K562 (cell line): Measurements from ENCODE around the gene TYRO3. TPM values are rescaled to one million over a fixed set of nuclear protein-coding genes. Genes with fewer than 3 reads are reported as not detected.

ENCODE experiments used
- ATAC-seq: fragments of 200-7000 bp; cut with Tn5 transposase; 3 replicates; pipeline ENCODE4 v1.9.1; 2020; ENCODE audit warnings: moderate library complexity
- BruUV-seq: library from RNA; stranded (reverse); fragments of 400-500 nt; replicated peaks from 2 replicates; lab custom pipeline; 2021; lab: Mats Ljungman, UMichigan
- CTCF ChIA-PET: fragments of 300-600 bp; formaldehyde crosslinking; extraction: SDS; loops from one replicate; lab custom pipeline; 2021; ENCODE audit warnings: low intra/inter-chr PET ratio; lab: Yijun Ruan, JAX
- POLR2A ChIA-PET: fragments of 300-600, 350-650 bp; sonication (Branson Sonifier 250); formaldehyde crosslinking; extraction: SDS; loops from one replicate; lab custom pipeline; 2021; ENCODE audit warnings: antibody characterized with exemption, inconsistent platforms; lab: Yijun Ruan, JAX
- DNase-seq, 4 experiments: peaks; one replicate each; pipeline versions ENCODE4 v3.0.0 to v3.0.0-alpha.2; 2011 to 2018; ENCODE audit warnings: low spot score in 3 of 4, mixed read lengths in 3 of 4; ENCODE audit errors: extremely low read depth in 1 of 4
- FAIRE-seq: peaks from 2 replicates; lab custom pipeline; 2011; peaks lifted over from hg19 to GRCh38; lab: Jason Lieb, UNC
- H2AFZ ChIP-seq: 2 replicates; pipeline ENCODE4 v1.6.0; 2011; ENCODE audit warnings: low read depth, low read length, control low read depth, inconsistent platforms
- H3K27ac ChIP-seq: fragments of 200-600 bp; 3 replicates; pipeline ENCODE4 v1.8.0; 2011; ENCODE audit warnings: low read depth, mild to moderate bottlenecking, control low read depth, inconsistent platforms, low read length, moderate library complexity, mixed read lengths; ENCODE audit errors: extremely low read depth
- H3K27me3 ChIP-seq, 2 experiments: fragments of 300-600 bp in 1 of 2; 2 replicates in 1 of 2; 3 replicates in 1 of 2; pipeline versions ENCODE4 v1.6.0 to v1.8.0; 2011; ENCODE audit warnings: inconsistent platforms in 2 of 2, low read length in 2 of 2, mild to moderate bottlenecking in 1 of 2, mixed read lengths in 1 of 2, moderate library complexity in 1 of 2; ENCODE audit not compliant: control insufficient read depth in 2 of 2, insufficient read depth in 2 of 2
- H3K36me3 ChIP-seq: fragments of 300-600 bp; 3 replicates; pipeline ENCODE4 v1.8.0; 2011; ENCODE audit warnings: mild to moderate bottlenecking, low read length, inconsistent platforms; ENCODE audit not compliant: control insufficient read depth, insufficient read depth
- H3K4me1 ChIP-seq, 2 experiments: fragments of 200-600 bp in 1 of 2; replicated peaks in 1 of 2; 2 replicates in 1 of 2; 3 replicates in 1 of 2; pipeline versions ENCODE4 v1.5.1 to v1.8.0; 2011; ENCODE audit warnings: inconsistent platforms in 2 of 2, low read length in 2 of 2, mild to moderate bottlenecking in 1 of 2, mixed read lengths in 1 of 2, moderate library complexity in 1 of 2; ENCODE audit not compliant: control insufficient read depth in 2 of 2, insufficient read depth in 2 of 2
- H3K4me2 ChIP-seq: 2 replicates; pipeline ENCODE4 v1.6.1; 2011; ENCODE audit warnings: low read length, control low read depth, inconsistent platforms, mixed read lengths; ENCODE audit not compliant: insufficient read depth
- H3K4me3 ChIP-seq: fragments of 200-600 bp; sonication (generic), shearing (Covaris generic); 2 replicates; pipeline ENCODE4 v1.5.1; 2016; ENCODE audit warnings: control low read depth, inconsistent platforms
- H3K79me2 ChIP-seq: fragments of 200-600 bp; 3 replicates; pipeline ENCODE4 v1.8.0; 2011; ENCODE audit warnings: low read length, inconsistent platforms; ENCODE audit not compliant: control insufficient read depth, insufficient read depth
- H3K9ac ChIP-seq, 2 experiments: 2 replicates each; pipeline versions ENCODE4 v1.6.0 to v1.6.1; 2011; ENCODE audit warnings: low read depth in 2 of 2, low read length in 2 of 2, control low read depth in 1 of 2, inconsistent platforms in 1 of 2, mild to moderate bottlenecking in 1 of 2, mixed read lengths in 1 of 2; ENCODE audit not compliant: insufficient read depth in 1 of 2
- H3K9me1 ChIP-seq: one replicate; pipeline ENCODE4 v1.6.0; 2011; ENCODE audit warnings: inconsistent platforms, mild to moderate bottlenecking, low read length, moderate library complexity; ENCODE audit not compliant: control insufficient read depth, insufficient read depth
- H3K9me3 ChIP-seq: replicated peaks from 2 replicates; pipeline ENCODE4 v1.5.1; 2011; ENCODE audit warnings: low read depth, low read length, inconsistent platforms; ENCODE audit not compliant: control insufficient read depth, insufficient read depth
- H4K20me1 ChIP-seq: replicated peaks from 2 replicates; pipeline ENCODE4 v1.6.1; 2011; ENCODE audit warnings: low read length, inconsistent platforms, mixed read lengths; ENCODE audit not compliant: control insufficient read depth, insufficient read depth
- CBFA2T3 ChIP-seq: fragments of 450-650 bp; IDR thresholded peaks from 2 replicates; pipeline ENCODE4 v1.6.1; 2017
- MNT ChIP-seq, 2 experiments: fragments of 450-650 bp; conservative IDR thresholded peaks; 2 replicates each; pipeline ENCODE4 v1.6.1; 2017; ENCODE audit warnings: mild to moderate bottlenecking in 2 of 2, moderate library complexity in 2 of 2
- NCOA1 ChIP-seq: fragments of 450-650 bp; IDR thresholded peaks from 2 replicates; pipeline ENCODE4 v1.6.1; 2016; ENCODE audit warnings: low read depth
- PKNOX1 ChIP-seq: fragments of 450-650 bp; IDR thresholded peaks from 2 replicates; pipeline ENCODE4 v1.6.1; 2016
- ZNF174 ChIP-seq: fragments of 250-450 bp; sonication (Bioruptor Pico); IDR thresholded peaks from 2 replicates; pipeline ENCODE4 v1.4.0; 2020; ENCODE audit warnings: mild to moderate bottlenecking
- ZNF639 ChIP-seq, 2 experiments: fragments of 200-800 bp in 1 of 2; sonication (Bioruptor generic) in 1 of 2; sonication (generic) in 1 of 2; formaldehyde crosslinking in 1 of 2; IDR thresholded peaks in 1 of 2; conservative IDR thresholded peaks in 1 of 2; 2 replicates each; pipeline versions ENCODE4 v1.5.0 to v1.6.1; 2016 to 2020; ENCODE audit warnings: missing compliant biosample characterization in 1 of 2, missing genetic modification characterization in 1 of 2, missing genetic modification reagents in 1 of 2
- WGBS: fragments of 100-300 bp; shearing (Covaris generic); methylation state at CpG from one replicate; pipeline ENCODE4 v1.1.6; 2016; ENCODE audit warnings: low coverage, mixed read lengths; ENCODE audit not compliant: insufficient coverage; ENCODE audit errors: missing lambda C conversion rate; 5-methylcytosine and 5-hydroxymethylcytosine counted together
- in situ Hi-C: fragments of 300-500 bp; cut with MboI; formaldehyde crosslinking; loops from 4 replicates; pipeline ENCODE4 v1.15.0; 2018; ENCODE audit warnings: inconsistent platforms, mixed read lengths
- intact Hi-C: fragments of 100-400 bp; cut with micrococcal nuclease; formaldehyde crosslinking; loops from 2 replicates; pipeline ENCODE4 v1.14.2; 2022
- polyA plus RNA-seq, 8 experiments: library from polyadenylated mRNA; depleted of rRNA in 4 of 8; stranded (reverse) in 5 of 8; unstranded in 3 of 8; fragments of >200 nt; fragmentation: Nextera tagmentation in 2 of 8; fragmentation: Illumina TruSeq in 1 of 8; extraction: Ambion mirVana in 2 of 8; extraction: Trizol in 1 of 8; gene quantifications; 2 replicates each; pipeline versions ENCODE4 v1.2.1 to v1.2.3, GENCODE V29; 2011 to 2014; ENCODE audit warnings: inconsistent platforms in 1 of 8, missing spikeins in 1 of 8
- total RNA-seq, 7 experiments: library from RNA; depleted of rRNA in 6 of 7; stranded (reverse); fragments of >200 nt in 6 of 7; fragmentation: Illumina TruSeq in 2 of 7; extraction: Trizol in 2 of 7; gene quantifications; 2 replicates each; pipeline versions ENCODE4 v1.2.1 to v1.2.3, GENCODE V29; 2011 to 2021; ENCODE audit warnings: low replicate concordance in 1 of 7

TYRO3 gene
- total and polyA plus RNA-seq, 9 of the 15 experiments (the other 6 are each of a cell fraction or from before 2014, with no cell fraction given): 2.6 to 39.6 (median 18.6) TPM

GRCh38 chr15:41564960-41565502 lies 6.0 kb downstream of the TYRO3 start (continued):
- TF ChIP-seq MNT (conservative IDR thresholded peaks at IDR 0.05) (peak in 1 of 2 experiments; percentile 28; a peak in 1 of 4 replicates), NCOA1 (no peak), ZNF174 (CRISPR knock-in tag) (no peak)

- peaks cover 75 to 77% of the 10 kb centered on the region in 2 experiments for H3K4me1 ChIP-seq
- intact Hi-C loops: no loop called here
- no peak for FAIRE-seq
Measured at GRCh38 chr15:41565702-41566101, 6.7 kb downstream of the TYRO3 start.

More at GRCh38 chr15:41565702-41566101, 6.7 kb downstream of the TYRO3 start:
- Histone ChIP-seq H3K27ac (peak overlapping the region; percentile 43), H2AFZ (no peak overlapping the region), H3K9ac (peak overlapping the region in 1 of 2 experiments; percentile 40; a peak in 3 of 4 replicates), H4K20me1 (0 out of 2 replicates have a peak, but pooled peaks cover 3% of the 10 kb centered on the region), H3K79me2 (peaks cover 2% of the 10 kb centered on the region; the same call in 1 of the 3 replicates), H3K9me1 (no peaks in the 10 kb centered on the region), H3K4me2 (peak overlapping the region; percentile 64; the same call in 1 of the 2 replicates), H3K9me3 (no peaks in the 10 kb centered on the region), H3K36me3 (peaks cover 66% of the 10 kb centered on the region), H3K27me3 (no peaks in the 10 kb centered on the region), H3K4me3 (no peak overlapping the region)
- WGBS: 44% methylated on average over 3 of the region's 3 CpGs
- DNase-seq (peak in 3 of 4 experiments; percentile 20 to 49 (median 24)), ATAC-seq (no peak)
- ChIA-PET POLR2A (interaction anchor here (0.6 to 2.9 kb wide), 5 partner anchors 11 to 738 kb away, joined by 3 to 14 read pairs (median 3); partner anchors contain the start of gene RPAP1), CTCF (no interaction called here)
- TF ChIP-seq ZNF639 (CRISPR knock-in tag; conservative IDR thresholded peaks at IDR 0.05 in 1 of 2, IDR thresholded peaks at IDR 0.05 in 1 of 2) (0 out of 4 replicates have a peak, but pooled peaks of 1 of the 2 experiments have one; percentile 50), CBFA2T3 (0 out of 2 replicates have a peak, but pooled peaks have one; percentile 1), PKNOX1 (no peak)
- no TSS peak for BruUV-seq
- in situ Hi-C loops: no loop called here
